GM13976 (cell line): ENCODE results near the gene GTPBP4.

Experiments
- DNase-seq: peaks from one replicate; pipeline ENCODE4 v3.0.0; 2012; ENCODE audit warnings: low spot score
- in situ Hi-C: fragments of 300-500 bp; cut with MboI; formaldehyde crosslinking; loops from one replicate; pipeline ENCODE4 v1.12.0; 2022; ENCODE audit warnings: low sequenced_read_pairs, mixed read lengths, inconsistent platforms; ENCODE audit not compliant: unreplicated experiment
- TF ChIP-seq, protein P1 (sequence below): IDR thresholded peaks from 2 replicates; pipeline ENCODE4 v1.5.1; 2012; ENCODE audit warnings: borderline replicate concordance, mild to moderate bottlenecking; ENCODE audit not compliant: insufficient read depth; ENCODE audit errors: extremely low read depth, missing control alignments, control extremely low read depth

The GTPBP4 gene

DNA sequence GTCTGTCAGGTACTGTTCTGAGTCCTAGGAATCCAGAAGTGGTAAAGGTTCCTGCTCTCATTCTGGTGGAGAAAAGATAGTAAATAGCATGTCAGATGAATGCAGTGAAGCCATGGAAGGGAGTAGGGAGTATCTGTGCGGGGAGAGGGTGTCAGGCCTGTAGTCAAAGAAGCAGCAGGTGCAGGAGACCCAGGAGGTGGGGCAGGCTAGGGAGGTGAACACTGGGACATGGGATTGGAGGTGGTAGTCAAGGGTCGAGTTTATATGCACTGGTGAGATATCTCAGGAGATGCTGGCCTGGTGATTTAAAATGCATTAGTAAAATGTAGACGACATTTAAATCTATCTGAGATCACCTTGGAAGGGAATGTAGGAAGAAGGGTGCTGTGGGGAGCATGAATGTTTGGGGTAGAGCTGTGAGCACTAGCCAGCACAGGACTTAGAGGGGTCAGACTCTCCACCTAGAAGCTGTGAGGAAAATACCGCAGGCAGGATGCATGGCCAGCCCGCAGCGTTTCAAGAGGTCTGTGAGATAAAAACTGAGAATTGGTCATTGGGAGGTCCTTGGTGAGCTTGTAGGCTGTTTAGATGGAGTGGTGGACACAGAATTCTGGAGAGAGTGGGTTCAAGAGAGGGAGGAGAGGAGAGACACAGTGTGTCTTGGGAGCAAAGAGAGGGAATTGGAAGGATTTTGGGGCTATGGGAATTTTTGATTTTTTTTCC lies 6.8 kb downstream of the GTPBP4 start:
- TF ChIP-seq, protein P1, sequence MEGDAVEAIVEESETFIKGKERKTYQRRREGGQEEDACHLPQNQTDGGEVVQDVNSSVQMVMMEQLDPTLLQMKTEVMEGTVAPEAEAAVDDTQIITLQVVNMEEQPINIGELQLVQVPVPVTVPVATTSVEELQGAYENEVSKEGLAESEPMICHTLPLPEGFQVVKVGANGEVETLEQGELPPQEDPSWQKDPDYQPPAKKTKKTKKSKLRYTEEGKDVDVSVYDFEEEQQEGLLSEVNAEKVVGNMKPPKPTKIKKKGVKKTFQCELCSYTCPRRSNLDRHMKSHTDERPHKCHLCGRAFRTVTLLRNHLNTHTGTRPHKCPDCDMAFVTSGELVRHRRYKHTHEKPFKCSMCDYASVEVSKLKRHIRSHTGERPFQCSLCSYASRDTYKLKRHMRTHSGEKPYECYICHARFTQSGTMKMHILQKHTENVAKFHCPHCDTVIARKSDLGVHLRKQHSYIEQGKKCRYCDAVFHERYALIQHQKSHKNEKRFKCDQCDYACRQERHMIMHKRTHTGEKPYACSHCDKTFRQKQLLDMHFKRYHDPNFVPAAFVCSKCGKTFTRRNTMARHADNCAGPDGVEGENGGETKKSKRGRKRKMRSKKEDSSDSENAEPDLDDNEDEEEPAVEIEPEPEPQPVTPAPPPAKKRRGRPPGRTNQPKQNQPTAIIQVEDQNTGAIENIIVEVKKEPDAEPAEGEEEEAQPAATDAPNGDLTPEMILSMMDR = no peak
- DNase-seq = no peak
- in situ Hi-C loops = no loop called here

DNA sequence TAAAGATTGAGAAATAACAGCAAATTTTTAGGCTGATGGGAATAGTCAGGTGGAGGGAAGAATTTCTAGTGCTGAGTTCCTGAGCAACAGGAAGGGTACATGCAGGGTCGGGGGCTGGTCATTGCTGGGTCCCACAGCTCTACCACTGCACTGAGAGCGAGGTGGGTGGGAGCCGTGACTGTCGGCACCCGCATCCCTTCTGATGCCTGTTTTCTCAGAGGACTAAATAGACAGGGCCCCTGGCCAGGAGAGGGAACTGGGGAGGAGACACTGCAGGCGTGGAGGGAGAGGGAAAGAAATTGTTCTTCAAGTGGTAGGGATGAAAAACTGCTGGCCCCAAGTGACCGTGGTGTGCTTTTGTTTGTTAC lies 7.3 kb downstream of the GTPBP4 start:
- no peak for DNase-seq
- TF ChIP-seq, protein P1 = no peak
- in situ Hi-C loops = no loop called here

- DNase-seq = no peak
- in situ Hi-C loops = no loop called here
- TF ChIP-seq, protein P1 = no peak
Measured at GRCh38 chr10:996031-996430, 7.8 kb downstream of the GTPBP4 start.

DNA sequence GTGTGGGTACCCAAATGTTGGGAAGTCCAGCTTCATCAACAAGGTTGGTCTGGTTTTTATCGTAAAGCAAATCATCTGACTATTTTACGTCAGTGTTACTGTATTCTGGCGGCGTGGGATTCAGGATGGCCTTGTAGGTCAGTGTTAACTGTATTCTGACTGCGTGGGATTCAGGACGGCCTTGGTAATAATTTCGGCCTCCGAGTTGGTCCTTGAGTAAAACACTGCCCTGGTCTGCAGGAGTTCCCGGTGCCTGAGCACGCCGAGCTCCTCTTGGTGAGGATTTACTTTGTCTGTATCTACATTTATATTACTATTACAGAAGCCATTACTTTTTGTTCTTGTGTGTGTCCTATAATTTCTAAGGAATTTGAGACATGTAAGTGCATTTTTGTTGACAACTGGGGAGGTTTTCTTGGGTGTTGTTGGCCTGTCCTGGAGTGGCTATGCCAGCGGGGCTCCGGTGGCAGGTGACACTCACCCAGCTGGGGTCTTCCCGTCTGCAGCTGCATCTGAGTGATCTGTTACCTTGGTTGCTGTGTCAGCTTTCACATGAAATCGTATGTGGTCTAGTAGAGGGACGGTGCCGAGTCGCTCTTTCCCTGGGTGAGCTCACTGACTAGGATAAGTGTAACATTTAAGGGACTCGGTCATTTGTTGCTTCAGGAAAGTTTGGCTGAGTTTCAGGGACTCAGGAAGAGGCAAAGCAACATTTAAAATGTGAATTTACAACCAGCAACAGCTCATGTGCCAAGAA lies 9.2 kb downstream of the GTPBP4 start:
- TF ChIP-seq, protein P1 = no peak
- in situ Hi-C loops = no loop called here
- DNase-seq = no peak

GRCh38 chr10:1002425-1003006 lies 14.3 kb downstream of the GTPBP4 start:
- TF ChIP-seq, protein P1 = no peak
- in situ Hi-C loops = no loop called here
- no peak for DNase-seq

DNA sequence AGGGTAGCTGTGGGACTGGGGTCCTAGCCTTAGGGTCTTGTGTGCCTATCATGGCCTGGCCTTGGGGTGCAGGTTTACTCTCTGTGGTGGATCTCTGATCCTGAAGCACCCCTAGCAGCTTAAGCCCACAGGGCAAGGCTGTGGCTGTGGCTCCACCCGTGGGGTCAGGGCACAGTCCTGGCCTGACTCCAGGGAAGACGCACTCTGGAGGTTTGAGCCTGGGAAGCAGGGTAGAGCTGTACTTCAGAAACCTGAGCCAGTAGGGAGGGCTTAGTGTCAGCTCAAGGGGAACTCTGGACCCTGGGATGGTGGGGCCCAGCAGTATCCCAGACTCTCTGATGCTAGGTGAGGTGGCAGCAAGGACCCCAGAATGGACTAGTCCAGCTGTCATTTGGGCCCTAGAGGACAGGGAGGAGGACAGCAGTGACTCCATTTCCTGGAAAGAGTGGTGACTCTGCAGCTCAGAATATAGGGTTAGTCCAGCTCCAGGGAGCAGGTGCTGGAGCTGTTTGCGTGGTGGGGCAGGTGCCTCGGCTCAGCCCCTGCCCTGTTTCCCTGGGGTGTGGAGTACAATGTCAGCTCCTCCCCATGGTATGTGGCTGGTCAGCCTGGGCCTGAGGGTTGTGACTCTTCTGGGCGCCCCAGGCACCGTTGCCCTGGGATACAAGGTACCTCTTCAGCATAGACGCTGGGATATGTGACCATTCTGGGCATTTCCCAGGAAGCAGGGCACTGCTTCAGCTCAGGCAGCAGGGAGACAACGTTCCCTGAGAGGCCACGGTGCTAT lies 15.8 kb downstream of the GTPBP4 start:
- DNase-seq = no peak
- in situ Hi-C loops = no loop called here
- TF ChIP-seq, protein P1 = no peak
